ENCODE data around the gene BTBD9. TPM values are rescaled to one million over a fixed set of nuclear protein-coding genes. Genes with fewer than 3 reads are reported as not detected.
A peak's percentile ranks its signal among the peaks of the same experiment; 100 is the strongest.

BTBD9 gene
- total and polyA plus RNA-seq, 2 donors (not counting 1 experiment from before 2014, with no cell fraction given) = 4.1 to 48.9 TPM

DNA sequence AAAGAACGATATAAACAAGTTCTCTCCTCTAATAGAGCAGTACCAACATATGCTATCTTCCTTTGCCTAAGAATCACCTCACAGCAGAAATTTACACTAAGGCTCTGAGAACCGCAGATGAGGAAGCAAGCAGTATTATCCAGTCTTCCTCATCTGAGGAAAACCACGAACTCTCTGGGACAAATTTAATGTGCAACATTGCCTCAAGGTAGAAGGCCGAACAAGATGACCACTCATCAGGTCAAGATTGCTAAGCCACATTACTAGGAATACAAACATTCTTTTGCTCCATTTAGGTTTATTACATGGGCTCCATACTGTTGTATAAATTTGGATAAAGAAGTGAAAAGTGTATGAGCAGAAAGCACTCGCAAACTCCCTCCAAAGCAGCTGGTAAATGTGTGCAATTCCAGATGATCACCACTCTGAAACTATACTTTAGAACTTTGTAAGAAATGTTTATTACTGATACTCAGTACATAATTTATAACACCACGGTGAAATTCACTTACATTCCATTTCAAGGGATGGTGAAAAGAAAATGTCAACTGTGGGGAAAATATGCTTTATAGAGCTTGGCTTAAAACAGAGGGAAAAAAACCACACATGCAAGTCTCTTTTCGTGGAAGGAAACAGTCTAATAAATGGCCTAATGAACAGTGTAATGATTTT lies 398.4 kb downstream of the BTBD9 start:
- Mint-ChIP-seq H3K4me1 (peaks cover 18% of the 10 kb centered on the region), H3K4me3 (no peak overlapping the region), H3K27me3 (no peaks in the 10 kb centered on the region), H3K9me3 (ENCODE audit: insufficient read depth) (no peaks in the 10 kb centered on the region), H3K27ac (no peak overlapping the region)
- ATAC-seq (ENCODE audit: low read depth) (no peak), DNase-seq (no peak)
- ChIA-PET POLR2A (no interaction called here), CTCF (no interaction called here)
- Histone ChIP-seq H3K27me3 (replicated peaks in 1 of 4; ENCODE audit: control extremely low read depth in 1 of 4, control insufficient read depth in 3 of 4, insufficient read depth in 4 of 4, low read length in 3 of 4) (no peaks in the 10 kb centered on the region), H3K27ac (ENCODE audit: low read length in 2 of 2) (no peak overlapping the region), H3K36me3 (replicated peaks in 1 of 2; ENCODE audit: control extremely low read depth in 1 of 2, control insufficient read depth in 1 of 2, extremely low read depth in 1 of 2, insufficient read depth in 2 of 2, low read length in 1 of 2) (peaks cover 0 to 4% of the 10 kb centered on the region in 2 experiments), H3K9ac (ENCODE audit: low read length) (no peak overlapping the region), H3K4me3 (ENCODE audit: control extremely low read depth in 1 of 5, extremely low read depth in 1 of 5, insufficient read depth in 1 of 5, low read depth in 2 of 5, low read length in 4 of 5) (no peak overlapping the region), H2AFZ (ENCODE audit: insufficient read depth, low read depth, low read length, poor library complexity, severe bottlenecking) (no peak overlapping the region), H4K20me1 (ENCODE audit: control insufficient read depth, insufficient read depth, low read length, poor library complexity, severe bottlenecking) (no peaks in the 10 kb centered on the region), H3K9me3 (ENCODE audit: control extremely low read depth in 1 of 3, control insufficient read depth in 2 of 3, insufficient read depth in 1 of 3, low read length in 2 of 3) (no peaks in the 10 kb centered on the region), H3K4me1 (ENCODE audit: control insufficient read depth in 2 of 2, insufficient read depth in 2 of 2, low read length in 2 of 2) (peaks cover 5 to 6% of the 10 kb centered on the region in 2 donors), H3K4me2 (replicated peaks; ENCODE audit: low read depth, low read length, poor library complexity, severe bottlenecking) (no peak overlapping the region), H3K79me2 (ENCODE audit: control insufficient read depth, insufficient read depth, low read length) (no peaks in the 10 kb centered on the region)
- intact Hi-C loops (cut with micrococcal nuclease) = no loop called here
- WGBS (ENCODE audit: insufficient coverage) = 95% methylated on average over 2 of the region's 7 CpGs
- no peak for TF ChIP-seq EZH2 (IDR thresholded peaks at IDR 0.05; ENCODE audit: borderline replicate concordance, insufficient read depth, low read depth, low read length, poor library complexity, severe bottlenecking)
- TF ChIP-seq, protein P1, sequence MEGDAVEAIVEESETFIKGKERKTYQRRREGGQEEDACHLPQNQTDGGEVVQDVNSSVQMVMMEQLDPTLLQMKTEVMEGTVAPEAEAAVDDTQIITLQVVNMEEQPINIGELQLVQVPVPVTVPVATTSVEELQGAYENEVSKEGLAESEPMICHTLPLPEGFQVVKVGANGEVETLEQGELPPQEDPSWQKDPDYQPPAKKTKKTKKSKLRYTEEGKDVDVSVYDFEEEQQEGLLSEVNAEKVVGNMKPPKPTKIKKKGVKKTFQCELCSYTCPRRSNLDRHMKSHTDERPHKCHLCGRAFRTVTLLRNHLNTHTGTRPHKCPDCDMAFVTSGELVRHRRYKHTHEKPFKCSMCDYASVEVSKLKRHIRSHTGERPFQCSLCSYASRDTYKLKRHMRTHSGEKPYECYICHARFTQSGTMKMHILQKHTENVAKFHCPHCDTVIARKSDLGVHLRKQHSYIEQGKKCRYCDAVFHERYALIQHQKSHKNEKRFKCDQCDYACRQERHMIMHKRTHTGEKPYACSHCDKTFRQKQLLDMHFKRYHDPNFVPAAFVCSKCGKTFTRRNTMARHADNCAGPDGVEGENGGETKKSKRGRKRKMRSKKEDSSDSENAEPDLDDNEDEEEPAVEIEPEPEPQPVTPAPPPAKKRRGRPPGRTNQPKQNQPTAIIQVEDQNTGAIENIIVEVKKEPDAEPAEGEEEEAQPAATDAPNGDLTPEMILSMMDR (IDR thresholded peaks at IDR 0.05) = no peak

DNA sequence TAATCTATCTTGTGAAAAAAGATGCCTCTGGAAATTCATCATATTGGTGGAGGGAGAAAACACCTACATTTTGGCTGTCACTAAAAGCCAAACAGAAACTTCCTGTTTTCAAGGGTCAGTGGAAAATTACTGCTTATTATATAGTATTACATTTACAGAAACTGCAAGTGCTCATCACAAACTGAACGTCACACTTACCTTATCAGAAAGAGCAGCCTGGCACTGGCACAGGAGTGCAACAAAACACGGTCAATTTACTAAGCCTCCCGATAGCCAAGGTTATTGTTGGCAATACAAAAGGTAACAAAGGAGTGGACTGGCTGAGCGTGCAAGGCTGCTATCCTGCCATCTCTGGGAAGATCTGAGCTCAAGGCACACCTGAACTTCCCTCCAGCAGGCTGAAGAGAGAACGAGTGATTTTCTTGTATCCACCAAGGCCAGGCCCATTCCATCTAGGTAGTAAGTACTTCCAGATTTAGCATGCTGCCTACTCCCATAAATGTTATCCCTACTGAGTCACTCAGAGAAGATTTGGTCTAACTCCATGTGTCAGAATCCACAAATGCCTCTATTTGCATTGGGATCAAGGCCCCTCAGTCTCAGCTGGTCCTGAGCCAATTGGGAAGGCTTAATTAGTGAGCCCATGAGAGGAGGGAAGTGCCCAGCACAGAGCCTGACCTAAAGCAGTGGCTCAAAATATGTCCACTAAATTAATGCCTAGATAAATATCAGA lies 399.8 kb downstream of the BTBD9 start:
- DNase-seq (no peak), ATAC-seq (ENCODE audit: low read depth) (no peak)
- no peak overlapping the region for H3K4me2 ChIP-seq (replicated peaks; ENCODE audit: low read depth, low read length, poor library complexity, severe bottlenecking)
- Mint-ChIP-seq H3K9me3 (ENCODE audit: insufficient read depth) (no peaks in the 10 kb centered on the region), H3K27ac (peak overlapping the region; percentile 66), H3K27me3 (no peaks in the 10 kb centered on the region), H3K4me1 (peaks cover 33% of the 10 kb centered on the region), H3K4me3 (peak overlapping the region; percentile 40)
- no peaks in the 10 kb centered on the region for H3K9me3 ChIP-seq (ENCODE audit: control extremely low read depth in 1 of 3, control insufficient read depth in 2 of 3, insufficient read depth in 1 of 3, low read length in 2 of 3)
- H4K20me1 ChIP-seq (ENCODE audit: control insufficient read depth, insufficient read depth, low read length, poor library complexity, severe bottlenecking) = no peaks in the 10 kb centered on the region
- no peaks in the 10 kb centered on the region for H3K79me2 ChIP-seq (ENCODE audit: control insufficient read depth, insufficient read depth, low read length)
- H3K9ac ChIP-seq (ENCODE audit: low read length) = no peak overlapping the region
- H3K27ac ChIP-seq (ENCODE audit: low read length in 2 of 2) = no peak overlapping the region
- H3K4me1 ChIP-seq (ENCODE audit: control insufficient read depth in 2 of 2, insufficient read depth in 2 of 2, low read length in 2 of 2) = peaks cover 9 to 13% of the 10 kb centered on the region in 2 donors
- no peaks in the 10 kb centered on the region for H3K27me3 ChIP-seq (replicated peaks in 1 of 4; ENCODE audit: control extremely low read depth in 1 of 4, control insufficient read depth in 3 of 4, insufficient read depth in 4 of 4, low read length in 3 of 4)
- intact Hi-C loops (cut with micrococcal nuclease) = no loop called here
- POLR2A ChIA-PET = no interaction called here
- peaks cover 0 to 4% of the 10 kb centered on the region in 2 experiments for H3K36me3 ChIP-seq (replicated peaks in 1 of 2; ENCODE audit: control extremely low read depth in 1 of 2, control insufficient read depth in 1 of 2, extremely low read depth in 1 of 2, insufficient read depth in 2 of 2, low read length in 1 of 2)
- WGBS (ENCODE audit: insufficient coverage) = 95% methylated on average over 3 of the region's 5 CpGs
- H3K4me3 ChIP-seq (ENCODE audit: control extremely low read depth in 1 of 5, extremely low read depth in 1 of 5, insufficient read depth in 1 of 5, low read depth in 2 of 5, low read length in 4 of 5) = no peak overlapping the region
- CTCF ChIA-PET = no interaction called here
- no peak overlapping the region for H2AFZ ChIP-seq (ENCODE audit: insufficient read depth, low read depth, low read length, poor library complexity, severe bottlenecking)
- TF ChIP-seq, protein P1 (IDR thresholded peaks at IDR 0.05) = no peak
- TF ChIP-seq EZH2 (IDR thresholded peaks at IDR 0.05; ENCODE audit: borderline replicate concordance, insufficient read depth, low read depth, low read length, poor library complexity, severe bottlenecking) = no peak

Measured in B cell (primary cell).